HEK293 (cell line): ENCODE measurements around the gene LRP1B.

Source experiments
- REPIN1 ChIP-seq: fragments of 450-650 bp; formaldehyde crosslinking; IDR thresholded peaks from 2 replicates; pipeline ENCODE4 v1.5.1; 2017; ENCODE audit warnings: missing biosample characterization, missing genetic modification characterization, low read depth
- REST ChIP-seq: fragments of 450-650 bp; formaldehyde crosslinking; IDR thresholded peaks from 2 replicates; pipeline ENCODE4 v1.5.1; 2016; ENCODE audit warnings: missing biosample characterization, missing genetic modification characterization
- ZBTB8A ChIP-seq: fragments of 450-650 bp; formaldehyde crosslinking; IDR thresholded peaks from 2 replicates; pipeline ENCODE4 v1.5.1; 2016; ENCODE audit warnings: missing biosample characterization, missing genetic modification characterization
- ZNF175 ChIP-seq: fragments of 450-650 bp; formaldehyde crosslinking; IDR thresholded peaks from 2 replicates; pipeline ENCODE4 v1.5.1; 2016; ENCODE audit warnings: missing biosample characterization, missing genetic modification characterization
- ZNF404 ChIP-seq: fragments of 450-650 bp; formaldehyde crosslinking; IDR thresholded peaks from 2 replicates; pipeline ENCODE4 v1.5.1; 2017; ENCODE audit warnings: missing biosample characterization, missing genetic modification characterization

- no peak for TF ChIP-seq REPIN1 (tag by site-specific recombination)
- TF ChIP-seq REST (tag by site-specific recombination) = no peak
- no peak for TF ChIP-seq ZNF175 (tag by site-specific recombination)
- no peak for TF ChIP-seq ZNF404 (tag by site-specific recombination)
- no peak for TF ChIP-seq ZBTB8A (tag by site-specific recombination)
Measured at GRCh38 chr2:140624200-140624599, 1506.6 kb downstream of the LRP1B start.
